Measurements from ENCODE around the gene FAM228B.
"Not testable (repeated sequence)": the region's sequence is repeated elsewhere in the genome, so short reads cannot be mapped to it uniquely, and the experiment has no call there.

The FAM228B gene

GRCh38 chr2:24102677-24103076, 20.6 kb upstream of the FAM228B start:
- Histone ChIP-seq H3K27me3 (ENCODE audit: control insufficient read depth in 1 of 2, insufficient read depth in 2 of 2, low read length in 2 of 2) (no peaks in the 10 kb centered on the region), H3K27ac (ENCODE audit: low read length) (no peak overlapping the region), H3K36me3 (ENCODE audit: control insufficient read depth in 2 of 2, insufficient read depth in 2 of 2, low read length in 2 of 2) (peaks cover 0 to 5% of the 10 kb centered on the region in 2 donors), H3K4me1 (ENCODE audit: control insufficient read depth, insufficient read depth, low read length) (peaks cover 7% of the 10 kb centered on the region), H3K9ac (ENCODE audit: low read length in 2 of 2) (no peak overlapping the region), H3K9me3 (ENCODE audit: control insufficient read depth in 2 of 2, low read length in 2 of 2) (no peaks in the 10 kb centered on the region), H3K4me3 (ENCODE audit: low read length in 2 of 2) (no peak overlapping the region)

GRCh38 chr2:24104110-24104650, 19.1 kb upstream of the FAM228B start:
- Histone ChIP-seq H3K27ac (ENCODE audit: low read length) (no peak overlapping the region), H3K9ac (ENCODE audit: low read length in 2 of 2) (no peak overlapping the region), H3K27me3 (ENCODE audit: control insufficient read depth in 1 of 2, insufficient read depth in 2 of 2, low read length in 2 of 2) (no peaks in the 10 kb centered on the region), H3K4me3 (ENCODE audit: low read length in 2 of 2) (no peak overlapping the region), H3K9me3 (ENCODE audit: control insufficient read depth in 2 of 2, low read length in 2 of 2) (no peaks in the 10 kb centered on the region), H3K36me3 (ENCODE audit: control insufficient read depth in 2 of 2, insufficient read depth in 2 of 2, low read length in 2 of 2) (peaks cover 0 to 5% of the 10 kb centered on the region in 2 donors), H3K4me1 (ENCODE audit: control insufficient read depth, insufficient read depth, low read length) (peaks cover 7% of the 10 kb centered on the region)

GRCh38 chr2:24104906-24105305, 18.4 kb upstream of the FAM228B start:
- no peak overlapping the region for H3K4me3 ChIP-seq (ENCODE audit: low read length in 2 of 2)
- H3K9me3 ChIP-seq (ENCODE audit: control insufficient read depth in 2 of 2, low read length in 2 of 2), result no peaks in the 10 kb centered on the region
- no peaks in the 10 kb centered on the region for H3K27me3 ChIP-seq (ENCODE audit: control insufficient read depth in 1 of 2, insufficient read depth in 2 of 2, low read length in 2 of 2)
- no peak overlapping the region for H3K9ac ChIP-seq (ENCODE audit: low read length in 2 of 2)
- H3K4me1 ChIP-seq (ENCODE audit: control insufficient read depth, insufficient read depth, low read length), result peaks cover 7% of the 10 kb centered on the region
- no peak overlapping the region for H3K27ac ChIP-seq (ENCODE audit: low read length)
- peaks cover 0 to 5% of the 10 kb centered on the region in 2 donors for H3K36me3 ChIP-seq (ENCODE audit: control insufficient read depth in 2 of 2, insufficient read depth in 2 of 2, low read length in 2 of 2)

GRCh38 chr2:24105816-24106215, 17.5 kb upstream of the FAM228B start:
- no peaks in the 10 kb centered on the region for H3K27me3 ChIP-seq (ENCODE audit: control insufficient read depth in 1 of 2, insufficient read depth in 2 of 2, low read length in 2 of 2)
- H3K36me3 ChIP-seq (ENCODE audit: control insufficient read depth in 2 of 2, insufficient read depth in 2 of 2, low read length in 2 of 2), result peaks cover 0 to 5% of the 10 kb centered on the region in 2 donors
- H3K9me3 ChIP-seq (ENCODE audit: control insufficient read depth in 2 of 2, low read length in 2 of 2), result no peaks in the 10 kb centered on the region
- H3K4me3 ChIP-seq (ENCODE audit: low read length in 2 of 2), result no peak overlapping the region
- no peak overlapping the region for H3K27ac ChIP-seq (ENCODE audit: low read length)
- no peak overlapping the region for H3K9ac ChIP-seq (ENCODE audit: low read length in 2 of 2)
- peaks cover 7% of the 10 kb centered on the region for H3K4me1 ChIP-seq (ENCODE audit: control insufficient read depth, insufficient read depth, low read length)

GRCh38 chr2:24106786-24107185, 16.5 kb upstream of the FAM228B start:
- Histone ChIP-seq H3K4me1 (ENCODE audit: control insufficient read depth, insufficient read depth, low read length) (peaks cover 7% of the 10 kb centered on the region), H3K27ac (ENCODE audit: low read length) (no peak overlapping the region), H3K27me3 (ENCODE audit: control insufficient read depth in 1 of 2, insufficient read depth in 2 of 2, low read length in 2 of 2) (no peaks in the 10 kb centered on the region), H3K4me3 (ENCODE audit: low read length in 2 of 2) (no peak overlapping the region), H3K36me3 (ENCODE audit: control insufficient read depth in 2 of 2, insufficient read depth in 2 of 2, low read length in 2 of 2) (peaks cover 0 to 5% of the 10 kb centered on the region in 2 donors), H3K9me3 (ENCODE audit: control insufficient read depth in 2 of 2, low read length in 2 of 2) (no peaks in the 10 kb centered on the region), H3K9ac (ENCODE audit: low read length in 2 of 2) (no peak overlapping the region)

GRCh38 chr2:24107336-24107735, 15.9 kb upstream of the FAM228B start:
- H3K9ac ChIP-seq (ENCODE audit: low read length in 2 of 2), result no peak overlapping the region
- H3K9me3 ChIP-seq (ENCODE audit: control insufficient read depth in 2 of 2, low read length in 2 of 2), result no peaks in the 10 kb centered on the region
- peaks cover 0 to 5% of the 10 kb centered on the region in 2 donors for H3K36me3 ChIP-seq (ENCODE audit: control insufficient read depth in 2 of 2, insufficient read depth in 2 of 2, low read length in 2 of 2)
- H3K27ac ChIP-seq (ENCODE audit: low read length), result no peak overlapping the region
- H3K4me3 ChIP-seq (ENCODE audit: low read length in 2 of 2), result no peak overlapping the region
- H3K4me1 ChIP-seq (ENCODE audit: control insufficient read depth, insufficient read depth, low read length), result peaks cover 7% of the 10 kb centered on the region
- no peaks in the 10 kb centered on the region for H3K27me3 ChIP-seq (ENCODE audit: control insufficient read depth in 1 of 2, insufficient read depth in 2 of 2, low read length in 2 of 2)

- H3K27ac ChIP-seq (ENCODE audit: low read length); H3K27me3 ChIP-seq (ENCODE audit: control insufficient read depth in 1 of 2, insufficient read depth in 2 of 2, low read length in 2 of 2); H3K4me3 ChIP-seq (ENCODE audit: low read length in 2 of 2); H3K9ac ChIP-seq (ENCODE audit: low read length in 2 of 2); H3K9me3 ChIP-seq (ENCODE audit: control insufficient read depth in 2 of 2, low read length in 2 of 2); H3K4me1 ChIP-seq (ENCODE audit: control insufficient read depth, insufficient read depth, low read length); H3K36me3 ChIP-seq (ENCODE audit: control insufficient read depth in 2 of 2, insufficient read depth in 2 of 2, low read length in 2 of 2): not testable (repeated sequence)
These were observed 13.8 kb upstream of the FAM228B start for GRCh38 chr2:24109431-24109830.

GRCh38 chr2:24110660-24111303, 12.5 kb upstream of the FAM228B start:
- no peak overlapping the region for H3K9ac ChIP-seq (ENCODE audit: low read length in 2 of 2)
- no peak overlapping the region for H3K4me3 ChIP-seq (ENCODE audit: low read length in 2 of 2)
- no peak overlapping the region for H3K27ac ChIP-seq (ENCODE audit: low read length)
- H3K36me3 ChIP-seq (ENCODE audit: control insufficient read depth in 2 of 2, insufficient read depth in 2 of 2, low read length in 2 of 2), result peaks cover 5 to 6% of the 10 kb centered on the region in 2 donors
- H3K4me1 ChIP-seq (ENCODE audit: control insufficient read depth, insufficient read depth, low read length), result no peaks in the 10 kb centered on the region
- H3K9me3 ChIP-seq (ENCODE audit: control insufficient read depth in 2 of 2, low read length in 2 of 2), result no peaks in the 10 kb centered on the region
- H3K27me3 ChIP-seq (ENCODE audit: control insufficient read depth in 1 of 2, insufficient read depth in 2 of 2, low read length in 2 of 2), result no peaks in the 10 kb centered on the region

GRCh38 chr2:24111407-24111901, 11.8 kb upstream of the FAM228B start:
- Histone ChIP-seq H3K9me3 (ENCODE audit: control insufficient read depth in 2 of 2, low read length in 2 of 2) (no peaks in the 10 kb centered on the region), H3K9ac (ENCODE audit: low read length in 2 of 2) (no peak overlapping the region), H3K27ac (ENCODE audit: low read length) (no peak overlapping the region), H3K27me3 (ENCODE audit: control insufficient read depth in 1 of 2, insufficient read depth in 2 of 2, low read length in 2 of 2) (no peaks in the 10 kb centered on the region), H3K4me1 (ENCODE audit: control insufficient read depth, insufficient read depth, low read length) (no peaks in the 10 kb centered on the region), H3K36me3 (ENCODE audit: control insufficient read depth in 2 of 2, insufficient read depth in 2 of 2, low read length in 2 of 2) (peaks cover 5 to 6% of the 10 kb centered on the region in 2 donors), H3K4me3 (ENCODE audit: low read length in 2 of 2) (no peak overlapping the region)

- peaks cover 5 to 6% of the 10 kb centered on the region in 2 donors for H3K36me3 ChIP-seq (ENCODE audit: control insufficient read depth in 2 of 2, insufficient read depth in 2 of 2, low read length in 2 of 2)
These were observed 8.2 kb upstream of the FAM228B start for GRCh38 chr2:24115057-24115456.

GRCh38 chr2:24117902-24118301, 5.4 kb upstream of the FAM228B start:
- peaks cover 5 to 6% of the 10 kb centered on the region in 2 donors for H3K36me3 ChIP-seq (ENCODE audit: control insufficient read depth in 2 of 2, insufficient read depth in 2 of 2, low read length in 2 of 2)
- peaks cover 7% of the 10 kb centered on the region for H3K4me1 ChIP-seq (ENCODE audit: control insufficient read depth, insufficient read depth, low read length)
- no peak overlapping the region for H3K4me3 ChIP-seq (ENCODE audit: low read length in 2 of 2)
- no peak overlapping the region for H3K9ac ChIP-seq (ENCODE audit: low read length in 2 of 2)
- no peaks in the 10 kb centered on the region for H3K27me3 ChIP-seq (ENCODE audit: control insufficient read depth in 1 of 2, insufficient read depth in 2 of 2, low read length in 2 of 2)
- no peaks in the 10 kb centered on the region for H3K9me3 ChIP-seq (ENCODE audit: control insufficient read depth in 2 of 2, low read length in 2 of 2)
- no peak overlapping the region for H3K27ac ChIP-seq (ENCODE audit: low read length)

More at GRCh38 chr2:24115057-24115456, 8.2 kb upstream of the FAM228B start:
- Histone ChIP-seq H3K4me3 (ENCODE audit: low read length in 2 of 2) (no peak overlapping the region), H3K27me3 (ENCODE audit: control insufficient read depth in 1 of 2, insufficient read depth in 2 of 2, low read length in 2 of 2) (no peaks in the 10 kb centered on the region), H3K27ac (ENCODE audit: low read length) (no peak overlapping the region), H3K9me3 (ENCODE audit: control insufficient read depth in 2 of 2, low read length in 2 of 2) (no peaks in the 10 kb centered on the region), H3K4me1 (ENCODE audit: control insufficient read depth, insufficient read depth, low read length) (no peaks in the 10 kb centered on the region), H3K9ac (ENCODE audit: low read length in 2 of 2) (no peak overlapping the region)
